NCI-H1105 treated with DMSO at 0.1 percent for 48 hours (cell line): Measurements from ENCODE around the gene SNX10.

Source experiments
- DNase-seq: peaks from one replicate; lab custom pipeline; 2025; lab: John Stamatoyannopoulos, UW

Gene SNX10

DNA sequence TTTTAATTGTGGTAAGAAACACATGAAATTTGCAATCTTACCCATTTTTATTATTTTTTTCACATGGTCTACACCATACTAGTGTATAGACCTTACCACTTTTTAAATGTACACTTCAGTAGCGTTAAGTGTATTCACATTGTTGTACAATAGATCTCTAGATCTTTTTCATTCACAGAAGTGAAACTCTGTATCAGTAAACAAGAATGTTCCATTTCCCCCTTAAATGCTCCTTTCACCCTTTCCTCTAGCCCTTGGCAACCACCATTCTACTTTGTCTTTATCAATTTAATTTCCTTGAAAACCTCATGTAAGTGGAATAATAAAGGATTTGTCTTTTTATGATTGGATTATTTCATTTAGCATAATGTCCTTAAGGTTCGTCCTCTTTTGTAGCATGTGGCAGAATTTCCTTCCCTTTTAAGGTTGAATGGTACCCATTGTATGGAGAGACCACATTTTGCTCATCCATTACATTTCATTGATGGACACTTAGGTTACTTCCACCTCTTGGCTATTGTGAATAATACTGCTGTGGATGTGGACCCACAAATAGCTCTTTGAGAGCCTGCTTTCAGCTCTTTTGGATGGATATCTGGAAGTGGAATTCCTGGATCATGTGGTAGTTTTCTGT lies 45.7 kb downstream of the SNX10 start:
- DNase-seq: no peak

GRCh38 chr7:26340476-26341018 lies 48.9 kb downstream of the SNX10 start:
- no peak for DNase-seq

GRCh38 chr7:26343320-26343832 lies 51.7 kb downstream of the SNX10 start:
- no peak for DNase-seq

GRCh38 chr7:26343837-26344236 lies 52.2 kb downstream of the SNX10 start:
- no peak for DNase-seq

- no peak for DNase-seq
These were observed 53.5 kb downstream of the SNX10 start for GRCh38 chr7:26345202-26345601.

- DNase-seq: no peak
These were observed 54.2 kb downstream of the SNX10 start for GRCh38 chr7:26345837-26346236.

DNA sequence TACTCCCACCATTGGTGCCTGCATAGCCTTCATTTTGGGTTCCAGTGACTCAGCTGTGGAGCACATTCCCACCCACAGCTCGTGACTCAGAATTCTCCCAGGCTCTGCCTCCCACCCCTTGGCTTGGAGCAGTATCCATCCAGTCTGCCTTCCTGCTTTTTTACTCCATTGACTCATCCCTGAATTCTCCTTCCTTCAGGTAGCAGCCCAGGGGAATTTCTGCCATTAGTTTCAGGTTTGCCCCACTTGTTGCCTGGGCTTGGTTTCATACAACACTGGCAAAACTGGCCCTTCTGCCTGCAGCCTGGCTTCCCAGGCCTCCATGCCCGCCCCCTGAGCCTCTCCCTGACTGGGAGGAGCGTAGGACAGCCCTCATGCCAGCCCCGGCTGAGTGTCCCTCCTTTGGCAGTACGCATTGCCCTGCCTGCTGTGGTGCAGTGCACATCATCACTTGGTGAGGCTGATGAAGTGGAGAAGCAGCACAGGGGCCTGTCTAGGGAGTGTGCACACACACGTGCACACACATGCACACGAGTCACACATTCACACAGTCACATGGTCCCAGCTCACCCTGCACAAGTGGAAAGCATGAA lies 55.0 kb downstream of the SNX10 start:
- DNase-seq: no peak

- peak; percentile 20 for DNase-seq
These were observed 56.7 kb downstream of the SNX10 start for GRCh38 chr7:26348234-26348851.

- peak; percentile 99 for DNase-seq
These were observed 57.6 kb downstream of the SNX10 start for GRCh38 chr7:26349005-26349915.

DNA sequence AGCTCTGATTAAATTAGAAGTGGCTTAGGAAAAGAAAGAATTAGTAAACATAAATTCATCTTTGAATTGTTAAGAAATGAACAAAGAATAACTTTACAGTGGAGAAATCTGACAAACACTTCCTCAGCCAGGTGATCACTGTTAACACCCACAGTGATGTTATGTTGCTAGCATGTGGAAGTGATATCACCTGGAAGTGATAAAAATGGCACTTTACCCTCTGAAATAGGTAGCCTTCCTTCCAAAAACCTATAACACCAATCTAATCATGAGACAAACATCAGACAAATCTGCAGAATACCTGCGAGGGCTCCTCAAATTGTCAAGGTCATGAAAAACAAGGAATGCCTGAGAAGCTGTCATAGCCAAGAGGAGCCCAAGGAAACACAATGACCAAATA lies 59.5 kb downstream of the SNX10 start:
- no peak for DNase-seq

- DNase-seq: no peak
These were observed 64.6 kb downstream of the SNX10 start for GRCh38 chr7:26356229-26356628.

- DNase-seq: no peak
These were observed 65.5 kb downstream of the SNX10 start for GRCh38 chr7:26356929-26357798.

DNA sequence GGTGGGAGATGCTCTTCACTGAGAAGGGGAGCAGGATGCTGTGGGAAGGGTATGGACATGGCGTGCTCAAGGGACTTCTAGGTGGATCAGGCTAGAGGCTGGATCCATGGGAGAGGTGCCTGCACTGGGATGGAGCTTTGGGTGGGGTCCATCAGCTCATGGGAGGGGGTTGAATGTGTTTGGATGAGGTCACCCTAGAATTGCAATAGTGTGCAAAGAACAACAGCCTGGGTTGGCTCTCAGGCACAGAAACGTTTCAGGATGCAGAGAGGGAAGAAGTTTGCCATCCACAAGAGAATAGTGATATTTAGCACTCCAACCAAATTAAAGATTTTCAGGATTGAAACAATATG lies 66.1 kb downstream of the SNX10 start:
- DNase-seq: no peak

DNA sequence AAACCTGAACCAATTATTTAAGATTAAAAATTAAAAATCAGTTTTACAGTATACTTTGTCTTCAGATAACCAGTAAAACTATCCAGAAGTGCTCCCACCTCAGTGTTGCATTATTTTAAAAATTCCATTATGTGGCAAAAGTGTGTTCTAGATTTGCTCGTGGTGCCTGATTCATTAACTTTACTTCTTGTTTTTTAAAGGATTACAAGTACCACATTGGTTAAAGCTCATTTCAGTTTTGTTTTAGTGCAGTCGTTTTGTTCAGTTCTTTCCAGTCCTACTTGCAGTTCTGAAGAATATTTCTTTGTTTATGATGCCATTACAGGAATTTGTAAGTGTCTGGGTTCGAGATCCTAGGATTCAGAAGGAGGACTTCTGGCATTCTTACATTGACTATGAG lies 69.0 kb downstream of the SNX10 start:
- no peak for DNase-seq

DNA sequence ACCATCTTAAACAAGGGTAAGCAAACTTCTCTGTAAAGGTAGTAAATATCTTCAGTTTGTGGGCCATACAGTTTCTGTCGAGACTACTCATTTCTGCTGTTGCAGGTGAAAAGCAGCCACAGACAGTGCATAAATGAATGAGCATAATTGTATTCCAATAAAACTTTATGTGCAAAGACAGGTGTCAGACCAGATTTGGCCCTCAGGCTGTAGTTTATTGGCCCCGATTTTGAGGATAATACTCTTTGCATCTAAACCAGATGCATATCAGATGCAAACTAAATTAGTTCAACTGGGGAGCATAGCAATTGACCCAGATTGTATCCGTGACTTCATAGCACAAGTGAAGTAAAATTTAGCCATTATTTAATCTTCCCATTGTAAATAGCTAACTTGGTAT lies 70.0 kb downstream of the SNX10 start:
- no peak for DNase-seq

- no peak for DNase-seq
These were observed 71.8 kb downstream of the SNX10 start for GRCh38 chr7:26363465-26363864.

DNA sequence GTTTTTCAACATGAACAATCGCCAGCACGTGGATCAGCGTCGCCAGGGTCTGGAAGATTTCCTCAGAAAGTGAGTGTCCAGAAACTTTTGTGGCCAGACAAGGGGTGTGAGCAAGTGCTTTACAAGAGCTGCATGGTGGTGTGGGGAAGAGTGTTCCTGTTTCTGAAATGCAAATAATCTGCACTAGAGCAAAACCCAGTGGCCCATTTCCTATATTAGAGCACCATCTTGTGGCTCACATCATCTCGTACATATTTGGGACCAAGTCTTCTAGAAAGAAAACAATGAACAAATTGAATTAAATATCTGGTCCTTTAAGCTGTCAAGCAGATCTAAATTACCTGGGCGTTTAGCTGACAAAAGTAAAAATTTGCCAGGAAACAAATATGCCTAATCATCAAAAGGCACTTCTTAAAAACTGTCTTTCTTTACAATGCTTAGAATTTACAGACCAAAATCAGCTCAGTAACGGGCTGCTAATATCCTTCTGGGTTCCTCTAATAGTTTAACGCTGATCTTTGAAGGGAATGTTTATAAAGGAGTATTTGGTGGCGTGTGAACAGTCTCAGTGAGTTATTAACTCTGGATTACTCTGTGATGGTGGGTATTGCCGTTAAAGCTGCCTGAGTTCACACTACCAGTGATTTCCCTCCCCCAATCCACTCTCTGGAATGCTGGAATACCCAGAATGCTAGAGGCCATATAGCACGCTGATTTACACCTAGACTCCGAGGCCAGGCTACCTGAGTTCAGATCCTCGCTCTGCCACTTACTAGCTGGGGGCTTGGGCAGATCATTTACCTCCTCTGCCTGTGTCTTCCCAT lies 73.6 kb downstream of the SNX10 start:
- peak; percentile 82 for DNase-seq

DNA sequence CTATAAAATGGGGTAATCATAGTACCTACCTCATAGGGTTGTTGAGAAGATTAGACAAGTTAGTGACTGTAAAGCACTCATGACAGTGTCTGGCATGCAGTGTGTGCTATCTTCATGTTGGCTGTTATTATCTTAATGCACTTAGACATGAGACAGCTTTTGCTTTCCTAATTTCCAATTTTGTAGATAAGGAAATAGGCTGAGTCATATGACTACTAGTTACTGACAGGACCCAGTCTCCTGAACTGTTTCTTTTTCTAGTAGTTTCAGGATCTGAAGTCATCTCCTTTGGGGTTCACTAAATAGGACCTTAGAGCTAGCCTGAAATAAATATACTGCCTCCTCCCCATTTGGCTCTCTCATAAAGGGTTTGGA lies 74.2 kb downstream of the SNX10 start:
- no peak for DNase-seq

GRCh38 chr7:26367219-26367711 lies 75.6 kb downstream of the SNX10 start:
- no peak for DNase-seq

- peak; percentile 31 for DNase-seq
These were observed 76.9 kb downstream of the SNX10 start for GRCh38 chr7:26368542-26368941.
